ENCODE measurements around the gene FBLN1.
"Not testable (repeated sequence)": the region's sequence is repeated elsewhere in the genome, so short reads cannot be mapped to it uniquely, and the experiment has no call there.

The FBLN1 gene

DNA sequence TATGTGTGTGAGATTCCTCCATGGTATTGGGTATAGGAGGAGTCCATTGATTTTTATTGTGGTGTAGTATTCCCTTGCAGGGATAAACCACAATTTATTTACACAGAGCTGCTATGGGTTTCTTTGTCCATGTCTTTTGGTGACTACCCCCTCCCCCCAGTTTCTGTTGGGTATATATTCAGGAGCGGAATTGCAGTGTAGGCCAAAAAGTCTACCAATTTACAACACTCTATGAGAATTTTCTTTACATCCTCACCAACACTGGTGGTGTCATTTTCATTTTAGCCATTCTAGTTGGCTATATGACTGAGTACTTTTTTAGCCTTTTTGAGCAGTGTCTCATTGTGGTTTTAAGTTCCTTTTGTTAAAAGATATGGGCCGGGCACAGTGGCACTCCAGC is 113.7 kb downstream of the FBLN1 start:
- DNase-seq, result no peak

DNA sequence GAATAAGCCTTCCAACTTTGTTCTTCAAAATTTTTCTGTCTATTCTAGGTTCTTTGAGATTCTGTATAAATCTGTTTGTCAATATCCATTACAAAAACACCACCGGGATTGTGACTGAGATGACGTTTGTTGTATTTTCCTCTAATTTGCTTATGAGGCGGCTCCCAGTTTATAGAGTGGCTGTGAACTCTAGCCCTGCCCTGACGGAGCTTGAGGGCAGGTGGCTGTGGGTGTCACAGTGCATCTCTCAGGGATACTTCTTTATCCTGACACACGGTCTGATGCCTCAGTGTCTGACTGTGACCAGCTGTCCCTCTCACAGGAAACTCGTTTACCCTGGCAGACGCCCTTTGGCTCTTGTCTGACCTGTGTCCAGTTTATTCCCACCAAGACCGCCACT is 115.3 kb downstream of the FBLN1 start:
- DNase-seq, result no peak

DNA sequence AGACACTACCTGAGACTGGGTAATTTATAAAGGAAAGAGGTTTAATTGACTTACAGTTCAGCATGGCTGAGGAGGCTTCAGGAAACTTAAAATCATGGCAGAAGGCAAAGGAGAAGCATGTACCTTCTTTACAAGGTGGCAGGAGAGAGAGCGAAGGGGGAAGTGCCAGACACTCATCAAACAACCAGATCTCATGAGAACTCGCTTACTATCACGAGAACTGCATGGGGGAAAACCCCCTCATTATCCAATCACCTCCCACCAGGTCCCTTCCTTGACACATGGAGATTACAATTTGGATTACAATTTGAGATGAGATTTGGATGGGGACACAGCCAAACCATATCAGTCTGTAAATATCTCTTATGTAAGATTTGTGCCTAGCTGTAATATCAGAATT is 118.0 kb downstream of the FBLN1 start:
- DNase-seq, result no peak

DNA sequence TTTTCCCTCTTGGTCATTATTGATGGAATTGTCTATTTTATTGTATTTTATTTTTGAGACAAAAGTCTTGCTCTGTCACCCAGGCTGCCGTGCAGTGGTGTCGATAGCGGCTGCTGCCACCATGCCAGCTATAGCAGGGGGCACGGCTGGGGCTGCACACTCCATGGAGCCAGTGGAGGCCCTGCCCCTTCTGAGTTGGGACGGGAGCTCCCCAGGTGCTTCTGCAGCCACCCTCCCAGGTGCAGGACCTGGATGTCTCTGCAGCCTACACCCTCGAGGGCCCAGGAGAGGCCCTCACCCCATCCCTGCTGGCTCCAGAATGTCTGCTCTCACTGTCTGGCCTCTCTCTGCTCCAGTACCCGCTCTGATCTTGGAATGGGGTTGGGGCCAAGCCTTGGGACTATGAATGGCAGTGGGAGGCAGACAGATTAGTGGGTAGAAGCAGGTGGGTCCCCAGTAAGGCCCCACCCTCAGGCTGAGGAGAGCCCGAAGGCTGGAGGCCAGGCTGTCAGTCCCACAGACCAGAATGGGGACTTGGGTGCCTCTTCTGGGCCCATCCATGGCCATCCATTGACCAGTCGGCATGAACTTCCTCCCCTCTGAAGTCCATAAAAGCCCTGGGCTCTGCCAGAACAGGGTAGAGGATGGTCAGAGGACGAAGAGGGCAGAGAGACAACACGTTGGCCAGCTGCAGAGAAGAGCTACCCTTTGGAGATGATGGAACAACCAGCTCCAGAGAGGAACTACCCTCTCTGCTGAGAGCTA is 119.3 kb downstream of the FBLN1 start:
- DNase-seq, result no peak

DNA sequence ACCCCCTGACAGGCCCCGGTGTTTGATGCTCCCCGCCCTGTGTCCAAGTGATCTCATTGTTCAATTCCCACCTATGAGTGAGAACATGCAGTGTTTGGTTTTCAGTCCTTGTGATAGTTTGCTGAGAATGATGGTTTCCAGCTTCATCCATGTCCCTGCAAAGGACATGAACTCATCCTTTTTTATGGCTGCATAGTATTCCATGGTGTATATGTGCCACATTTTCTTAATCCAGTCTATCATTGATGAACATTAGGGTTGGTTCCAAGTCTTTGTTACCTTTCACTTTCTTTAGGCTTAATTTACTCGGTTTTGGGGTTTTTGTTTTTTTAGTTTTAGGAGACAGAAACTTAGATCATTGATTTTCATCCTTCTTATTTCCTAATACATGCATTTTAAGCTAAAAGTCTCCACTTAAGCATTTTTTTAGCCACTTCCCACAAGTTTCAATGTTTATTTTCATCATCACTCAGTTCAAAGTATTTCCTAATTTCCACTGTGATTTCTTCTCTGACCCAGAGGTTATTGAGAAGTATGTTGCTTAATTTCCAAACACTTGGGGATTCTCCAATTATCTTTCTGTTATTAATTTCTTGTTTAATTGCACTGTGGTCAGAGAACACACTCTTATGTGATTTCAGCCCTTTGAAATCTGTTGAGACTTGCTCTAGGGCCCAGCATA is 120.9 kb downstream of the FBLN1 start:
- DNase-seq, result not testable (repeated sequence)

DNA sequence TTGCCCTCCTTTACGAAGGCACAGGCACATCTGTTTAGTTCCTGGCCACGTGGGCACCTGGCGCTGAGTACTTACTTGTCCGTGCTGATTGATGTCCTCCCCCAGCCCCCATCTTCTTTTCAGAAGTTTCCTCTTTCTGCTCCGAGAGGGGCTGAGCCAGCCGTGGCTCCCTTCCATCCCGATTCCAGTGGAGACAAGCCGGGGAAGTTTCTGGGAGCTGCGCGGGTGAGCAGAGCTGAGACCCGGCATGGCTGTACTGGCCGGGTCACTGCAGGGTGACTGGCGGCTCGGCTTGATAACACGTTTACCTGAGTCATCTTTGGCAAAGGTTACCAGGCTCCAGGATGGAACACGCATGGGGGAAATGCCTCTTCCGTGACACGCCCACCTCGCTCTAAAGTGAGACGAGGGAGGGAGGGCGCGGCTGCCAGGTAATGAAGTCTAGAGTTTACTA is 123.5 kb downstream of the FBLN1 start:
- DNase-seq, result no peak

DNA sequence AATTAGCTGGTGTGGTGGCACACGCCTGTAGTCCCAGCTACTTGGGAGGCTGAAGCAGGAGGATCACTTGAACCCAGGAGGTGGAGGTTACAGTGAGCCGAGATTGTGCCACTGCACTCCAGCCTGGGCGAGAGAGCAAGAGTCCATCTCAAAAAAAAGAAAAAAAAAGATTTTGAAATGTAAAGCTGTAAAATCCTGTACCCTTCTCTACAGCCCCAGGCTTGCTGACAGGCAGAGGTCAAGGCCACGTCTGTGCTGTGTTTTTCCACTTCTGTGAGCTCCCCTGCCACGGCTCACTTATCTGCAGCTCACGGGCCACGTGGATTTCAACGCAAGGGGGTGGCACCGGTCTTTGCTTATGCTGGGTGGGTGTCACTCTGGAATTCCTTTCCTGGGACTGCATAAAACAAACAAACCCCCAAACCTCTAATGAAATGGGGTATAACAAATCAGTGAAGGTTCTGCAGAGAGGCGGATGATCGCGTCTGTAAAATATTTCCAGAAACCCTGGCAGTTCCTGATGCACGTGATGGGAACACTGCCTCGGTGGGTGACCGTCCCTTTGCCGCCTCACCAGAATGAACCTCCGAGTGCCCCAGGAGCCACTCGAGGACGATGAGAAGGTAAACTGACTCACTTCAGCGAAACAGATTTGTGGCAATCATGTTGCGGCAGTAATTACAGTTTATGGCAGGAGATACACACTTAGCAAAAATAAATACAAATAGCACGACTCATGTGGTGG is 125.0 kb downstream of the FBLN1 start:
- DNase-seq, result no peak

DNA sequence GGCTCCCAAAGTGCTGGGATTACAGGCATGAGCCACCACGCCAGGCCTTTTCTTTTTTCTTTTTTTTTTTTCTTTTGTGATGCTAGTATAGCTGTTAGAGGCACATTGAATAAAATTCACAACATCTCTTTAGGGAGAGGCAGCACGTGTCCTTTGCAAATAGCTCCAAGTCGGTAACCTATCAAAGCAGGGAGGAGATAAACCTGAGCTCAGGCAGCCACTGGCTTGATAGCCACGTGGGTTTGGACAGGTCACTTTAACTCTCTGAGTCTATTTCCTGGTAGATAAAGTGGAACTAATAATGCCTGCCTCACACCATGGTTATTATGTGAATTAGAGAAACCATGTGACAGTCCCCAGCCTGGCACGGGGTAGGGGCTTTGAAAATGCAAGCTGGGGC is 125.8 kb downstream of the FBLN1 start:
- DNase-seq, result no peak

DNA sequence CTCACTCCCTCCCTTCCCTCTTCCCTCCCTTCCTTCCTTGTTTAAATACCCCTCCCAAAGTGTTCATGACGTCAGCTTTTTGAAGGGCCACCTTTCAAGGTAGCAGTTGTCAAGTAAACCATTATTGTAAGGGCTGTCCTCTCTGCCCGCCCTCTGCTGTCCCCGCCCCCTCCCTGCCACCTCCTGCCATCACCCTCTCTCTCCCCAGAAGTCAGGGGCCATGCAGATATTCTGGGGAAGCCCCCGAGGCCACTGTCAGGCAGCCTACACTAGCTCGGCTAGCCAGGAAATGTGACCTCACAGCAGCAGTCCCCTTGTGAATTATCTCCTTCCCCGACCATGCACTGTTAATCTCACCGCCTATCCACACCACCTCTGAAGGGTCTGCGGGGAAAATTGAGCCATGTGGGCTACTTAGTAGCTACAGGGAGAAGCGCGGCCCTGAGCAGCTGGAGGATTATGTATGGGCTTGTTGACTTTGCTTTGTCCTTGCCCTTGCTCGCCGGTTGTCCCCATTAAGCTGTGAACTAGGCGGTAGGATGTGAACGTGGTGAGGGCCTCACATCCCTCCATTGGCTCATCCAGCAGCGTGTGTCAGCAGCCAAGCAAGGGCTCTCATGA is 126.9 kb downstream of the FBLN1 start:
- DNase-seq, result no peak

DNA sequence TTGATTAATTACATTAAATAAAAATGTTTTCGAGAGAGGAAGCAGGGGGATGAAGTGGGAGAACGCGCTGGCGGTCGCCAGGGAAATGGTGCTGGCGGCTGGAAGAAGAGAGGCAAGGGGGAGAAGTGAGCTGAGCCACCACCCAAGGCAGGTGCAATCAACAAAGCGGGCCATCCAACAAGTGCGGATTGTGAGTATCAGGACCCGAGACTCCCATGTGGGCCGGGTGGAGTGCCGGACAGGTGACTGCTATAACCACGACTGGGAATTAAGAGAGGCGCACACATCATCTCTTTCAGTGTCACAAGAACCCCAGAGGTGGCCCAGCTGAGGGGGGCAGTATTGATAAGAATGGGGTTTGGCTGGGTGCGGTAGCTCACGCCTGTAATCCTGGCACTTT is 127.8 kb downstream of the FBLN1 start:
- no peak for DNase-seq

DNA sequence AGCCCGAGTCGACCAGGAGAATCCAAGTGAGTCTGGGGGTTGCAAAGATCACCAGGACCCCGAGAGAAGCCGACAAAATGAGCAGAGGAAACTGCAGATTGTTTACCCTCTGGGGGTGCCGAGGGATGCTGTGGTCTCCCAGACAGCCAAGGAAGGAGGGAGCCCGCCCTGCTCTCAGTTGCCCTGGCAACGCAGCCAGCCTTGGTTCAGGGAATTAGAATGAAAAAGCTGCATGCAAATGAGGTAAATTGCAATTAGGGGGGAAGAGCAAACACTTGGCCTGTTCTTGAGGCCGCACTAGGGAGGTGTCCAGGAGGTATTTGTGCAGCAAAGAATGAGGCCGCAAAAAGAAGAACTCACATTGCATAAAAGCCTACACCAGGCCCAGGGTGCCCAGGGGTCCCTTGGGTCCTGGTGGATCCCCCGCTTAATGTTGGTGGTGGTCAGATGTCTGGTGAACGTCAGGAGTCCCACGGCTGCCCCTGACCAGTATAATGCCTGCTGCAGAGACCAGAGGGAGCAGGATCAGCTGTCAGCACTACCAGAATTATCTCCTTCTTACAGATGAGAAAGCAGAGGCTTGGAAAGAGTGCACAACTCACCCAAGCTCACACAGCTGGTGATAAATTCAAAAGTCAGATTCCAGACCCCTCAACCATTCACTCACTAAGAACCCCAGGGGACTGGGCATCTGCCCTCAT is 128.6 kb downstream of the FBLN1 start:
- no peak for DNase-seq

DNA sequence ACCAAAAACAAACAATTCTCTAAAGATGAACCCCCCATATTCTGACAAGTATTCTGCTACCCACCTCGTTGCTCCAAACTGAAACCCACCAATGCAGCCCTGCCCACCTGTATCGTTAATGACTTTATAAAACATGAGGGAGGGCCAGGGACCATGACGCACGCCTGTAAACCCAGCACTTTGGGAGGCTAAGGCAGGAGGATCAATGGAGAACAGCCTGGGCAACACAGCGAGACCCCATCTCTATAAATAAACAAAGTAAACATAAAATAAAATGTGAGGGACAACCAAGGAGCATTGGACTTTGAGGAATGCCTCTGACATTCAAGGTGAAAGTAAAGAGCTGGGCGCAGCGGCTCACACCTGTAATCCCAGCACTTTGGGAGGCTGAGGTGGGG is 129.2 kb downstream of the FBLN1 start:
- no peak for DNase-seq

DNA sequence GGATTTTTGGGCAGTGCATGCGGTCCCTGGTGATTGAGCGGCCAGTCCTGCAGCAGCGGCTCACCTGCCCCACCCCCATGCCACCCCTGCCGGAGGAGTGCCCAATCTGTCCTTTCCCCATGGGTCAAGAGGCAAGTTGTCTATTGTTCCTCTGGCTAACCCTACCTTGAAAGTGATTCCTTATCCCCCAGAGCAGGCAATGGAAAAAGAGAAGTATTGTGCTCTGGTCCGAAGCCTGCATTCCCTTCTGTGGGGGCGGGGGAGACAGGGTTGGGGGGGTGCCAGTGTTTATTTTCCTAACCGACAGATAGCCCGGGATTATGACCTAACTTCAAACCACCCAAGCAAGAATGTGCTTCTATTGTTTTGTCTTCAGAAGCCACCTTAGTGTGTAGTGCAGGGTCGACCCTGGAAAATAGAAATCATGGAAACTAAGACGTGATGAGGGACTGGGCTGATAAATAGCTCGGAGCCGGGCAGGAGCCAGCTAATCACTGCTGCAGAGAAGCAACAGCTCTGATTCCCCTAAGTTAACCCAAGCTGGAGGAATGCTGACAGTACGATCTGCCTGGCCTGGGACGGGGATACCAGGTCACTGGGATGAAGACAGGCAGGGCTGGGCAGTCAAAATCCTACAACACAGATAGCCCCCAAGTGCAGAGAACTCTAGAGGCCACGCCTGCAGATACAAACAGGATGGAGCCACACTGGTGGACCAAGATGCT is 130.3 kb downstream of the FBLN1 start:
- DNase-seq, result no peak

DNA sequence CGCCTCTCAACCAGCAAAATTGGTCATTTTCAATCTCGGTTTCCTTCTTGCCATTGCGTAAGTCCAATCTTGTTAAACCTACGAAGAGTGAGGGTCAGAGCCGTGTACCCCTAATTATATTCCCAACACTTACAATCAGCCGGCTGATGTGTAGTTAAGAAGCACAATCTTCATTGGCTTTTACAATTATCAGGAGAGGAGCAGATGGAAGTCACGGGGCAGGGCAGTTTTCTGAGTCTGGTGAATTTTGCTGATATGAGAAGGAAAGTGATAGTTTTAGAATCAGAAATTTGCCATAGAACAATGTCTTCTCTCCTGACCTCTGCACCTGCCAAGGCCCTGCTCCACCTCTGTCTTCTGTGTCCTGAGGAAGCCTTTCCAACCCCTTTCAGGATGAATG is 134.0 kb downstream of the FBLN1 start:
- DNase-seq, result no peak

DNA sequence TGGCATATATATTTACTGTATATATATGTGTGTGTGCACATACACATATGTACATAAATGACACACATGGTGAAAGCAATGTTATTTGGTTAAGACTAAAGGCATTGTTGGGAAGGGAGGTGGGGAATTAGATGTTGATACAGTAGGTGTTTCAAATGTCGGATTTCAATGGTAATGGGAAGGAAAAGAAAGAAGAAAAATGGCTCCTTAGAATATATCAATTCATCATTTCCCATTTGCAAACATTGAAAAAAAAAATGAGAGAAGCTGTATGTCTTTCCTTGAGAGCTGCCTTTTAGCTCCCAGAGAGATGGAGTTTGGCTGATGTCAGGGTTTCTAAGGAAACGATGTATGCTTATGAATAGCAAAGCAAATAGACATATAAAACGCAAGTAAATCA is 135.5 kb downstream of the FBLN1 start:
- DNase-seq, result no peak

DNA sequence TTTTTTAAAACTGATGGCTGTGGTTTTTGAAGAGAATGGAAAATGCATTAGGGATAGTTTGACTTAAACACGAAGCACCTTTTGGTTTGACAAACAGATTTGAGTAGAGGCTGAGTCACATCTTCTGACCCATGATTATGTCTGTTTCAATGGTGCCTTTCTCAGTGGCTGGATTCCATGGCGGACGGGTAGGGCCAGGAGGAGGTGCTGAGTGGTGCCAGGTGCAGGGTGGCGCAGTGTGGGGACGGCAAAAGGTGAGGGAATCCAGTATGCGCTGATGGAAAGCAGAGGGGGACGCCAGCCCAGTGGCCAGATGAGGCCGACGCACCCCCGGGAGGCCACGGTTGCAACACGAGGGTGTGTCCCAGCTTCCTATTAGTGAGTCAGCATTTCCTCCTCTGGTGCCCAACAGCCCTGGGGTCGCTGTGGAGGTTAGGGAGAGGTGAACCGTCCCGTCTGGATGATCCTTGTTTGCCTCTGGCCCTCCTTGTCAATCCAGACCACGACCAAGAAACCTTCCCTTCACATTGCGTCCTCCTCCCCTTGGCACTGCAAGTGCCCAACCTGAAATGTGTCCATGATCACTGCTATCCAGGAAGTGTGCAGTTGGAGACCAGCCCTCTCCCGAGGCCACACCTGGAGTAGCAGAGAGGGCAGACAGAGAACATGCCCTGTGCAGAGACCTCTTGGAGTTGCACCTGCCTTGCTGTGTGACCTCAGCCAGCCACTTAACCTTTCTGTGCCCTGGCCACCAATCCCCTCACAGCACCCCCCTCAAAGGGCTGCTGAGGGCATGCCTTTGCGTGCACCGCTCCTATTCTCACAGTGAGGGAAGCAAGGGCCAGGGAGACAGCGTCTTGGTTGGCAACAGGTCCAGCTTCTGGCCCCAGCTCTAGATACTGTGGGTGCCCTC is 136.4 kb downstream of the FBLN1 start:
- DNase-seq, result no peak

DNA sequence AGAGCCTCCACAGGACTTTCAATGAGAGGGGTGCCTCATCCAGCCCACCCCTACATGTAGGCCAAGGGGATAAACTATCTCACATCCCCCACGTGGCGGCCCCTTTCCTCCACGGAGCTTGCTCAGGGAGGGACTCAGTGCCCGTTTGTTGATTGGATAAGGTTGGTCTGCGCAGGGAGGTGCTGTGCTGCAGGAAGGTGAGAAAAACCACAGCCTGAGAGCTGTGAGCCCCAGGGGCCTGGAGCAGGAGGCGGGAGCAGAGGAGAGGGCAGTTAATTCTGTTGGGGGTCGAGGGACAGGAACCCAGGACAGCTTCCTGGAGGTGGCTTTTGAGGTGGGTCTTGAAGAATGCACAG is 137.0 kb downstream of the FBLN1 start:
- DNase-seq, result no peak

DNA sequence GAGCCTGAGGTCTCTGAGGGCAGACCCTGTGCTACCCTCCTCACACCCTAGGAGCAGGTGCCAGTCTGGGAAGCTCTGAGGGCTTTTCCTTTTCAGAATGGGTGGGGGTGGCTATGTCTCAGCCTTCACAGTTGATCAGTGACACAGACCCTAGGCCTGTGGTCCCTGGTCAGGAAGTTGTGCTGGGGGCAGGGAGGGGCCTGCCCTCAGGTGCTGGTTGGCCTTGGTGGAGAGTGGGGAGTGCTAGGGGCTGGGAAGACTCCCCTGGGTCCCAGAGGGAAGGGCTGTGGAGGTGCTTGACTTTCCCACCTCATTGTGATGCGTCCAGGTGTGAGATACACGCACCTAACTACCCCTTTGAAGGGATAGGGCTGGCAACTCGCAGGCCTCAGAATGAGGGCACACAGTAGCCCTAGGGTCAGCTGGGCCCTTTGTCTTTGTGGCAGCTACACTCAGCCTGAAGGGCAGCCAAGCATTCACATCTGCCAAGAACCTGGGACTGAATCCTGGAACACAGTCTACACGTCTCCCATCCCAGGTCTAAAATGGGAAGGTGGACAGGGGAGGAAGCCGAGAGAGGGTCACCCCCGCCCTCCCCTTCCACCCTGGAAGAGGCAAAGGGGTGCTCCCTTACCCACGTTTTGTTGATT is 137.7 kb downstream of the FBLN1 start:
- DNase-seq, result no peak

DNA sequence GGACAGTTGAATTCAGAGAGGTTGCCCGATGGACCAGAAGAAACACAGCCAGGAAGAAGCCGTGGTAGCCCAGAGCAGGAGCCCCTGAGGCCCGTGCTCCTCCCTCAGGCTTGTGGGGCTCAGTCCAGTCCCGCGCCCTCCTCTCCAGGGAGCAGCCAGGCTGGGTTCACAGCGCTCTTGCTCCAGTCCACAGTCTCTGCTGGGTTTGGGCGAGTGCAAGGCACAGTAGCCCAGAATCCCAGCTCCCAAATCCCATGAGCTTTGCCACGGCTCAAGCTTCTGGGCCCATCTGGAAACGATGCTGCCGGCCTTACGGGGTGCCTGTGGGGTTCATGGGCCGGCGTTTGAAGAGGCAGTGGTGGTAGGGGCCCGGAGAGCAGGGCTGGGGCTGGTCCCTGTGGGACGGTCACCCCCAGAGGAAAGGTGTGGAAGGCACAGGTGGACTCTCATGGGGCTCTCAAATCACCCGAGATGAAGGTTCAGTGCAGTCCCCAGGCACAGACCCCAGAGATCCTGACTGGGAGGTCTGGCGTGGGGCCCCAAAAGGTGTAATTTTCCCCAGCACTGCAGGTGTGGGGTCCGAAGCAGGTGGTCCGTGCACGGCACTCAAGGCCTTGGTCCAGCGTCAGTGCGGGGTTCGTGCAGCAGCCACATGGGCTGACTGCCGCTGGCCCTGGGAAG is 138.4 kb downstream of the FBLN1 start:
- no peak for DNase-seq

DNA sequence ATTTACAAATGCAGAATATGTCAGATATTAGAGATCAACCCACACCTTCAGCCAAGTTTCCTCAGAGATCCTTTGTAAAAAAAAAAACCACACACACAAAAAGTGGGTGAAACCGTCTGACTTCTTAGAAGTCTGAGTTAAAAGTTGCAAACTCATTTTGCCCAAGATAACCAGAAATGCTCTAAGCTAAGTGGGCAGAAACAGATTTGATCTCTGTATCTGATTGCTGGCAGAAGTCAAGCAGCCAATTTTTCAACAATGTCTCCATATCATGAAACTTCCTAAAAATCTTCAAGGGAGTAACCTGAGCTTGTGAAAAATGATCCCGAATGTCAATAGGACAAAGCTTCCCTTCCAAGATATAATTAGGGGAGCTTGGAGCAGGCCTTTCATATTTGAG is 140.3 kb downstream of the FBLN1 start:
- DNase-seq, result no peak
